ENCODE results near the gene CD300E. TPM values are rescaled to one million over a fixed set of nuclear protein-coding genes. Genes with fewer than 3 reads are reported as not detected.

Gene CD300E
- total RNA-seq, 1 experiment from 2014 or later = not detected

GRCh38 chr17:74563358-74563757 lies 60.2 kb downstream of the CD300E start:
- Mint-ChIP-seq H3K27me3 (ENCODE audit: insufficient read depth, unreplicated experiment) (peaks cover 32% of the 10 kb centered on the region), H3K36me3 (ENCODE audit: insufficient read depth, unreplicated experiment) (no peaks in the 10 kb centered on the region), H3K4me3 (ENCODE audit: unreplicated experiment) (no peak overlapping the region), H3K4me1 (ENCODE audit: low read depth, unreplicated experiment) (peaks cover 3% of the 10 kb centered on the region), H3K9me3 (ENCODE audit: unreplicated experiment) (peaks cover 16% of the 10 kb centered on the region), H3K27ac (ENCODE audit: unreplicated experiment) (no peak overlapping the region)
- POLR2A ChIA-PET = no interaction called here
- no peak for DNase-seq
- CTCF ChIA-PET = no interaction called here
- intact Hi-C loops (cut with micrococcal nuclease; ENCODE audit: unreplicated experiment) = no loop called here
- Histone ChIP-seq H3K9me3 (no peaks in the 10 kb centered on the region), H3K27me3 (replicated peaks; ENCODE audit: control insufficient read depth, insufficient read depth, low read length) (peaks cover 1% of the 10 kb centered on the region; the same call in 1 of the 2 replicates), H3K36me3 (ENCODE audit: control insufficient read depth, insufficient read depth, low read length) (no peaks in the 10 kb centered on the region), H3K4me1 (no peaks in the 10 kb centered on the region), H3K4me3 (ENCODE audit: low read depth, low read length) (no peak overlapping the region)
- BruUV-seq (replicated peaks) = no TSS peak
- no peak for TF ChIP-seq CTCF (IDR thresholded peaks at IDR 0.05; ENCODE audit: insufficient read depth in 1 of 2, low read depth in 1 of 2, low read length in 1 of 2, severe bottlenecking in 1 of 2, unreplicated experiment in 1 of 2)

GRCh38 chr17:74561586-74561985 lies 62.0 kb downstream of the CD300E start:
- Mint-ChIP-seq H3K9me3 (ENCODE audit: unreplicated experiment) (peaks cover 11% of the 10 kb centered on the region), H3K27me3 (ENCODE audit: insufficient read depth, unreplicated experiment) (peaks cover 29% of the 10 kb centered on the region), H3K4me3 (ENCODE audit: unreplicated experiment) (no peak overlapping the region), H3K27ac (ENCODE audit: unreplicated experiment) (no peak overlapping the region), H3K4me1 (ENCODE audit: low read depth, unreplicated experiment) (no peaks in the 10 kb centered on the region), H3K36me3 (ENCODE audit: insufficient read depth, unreplicated experiment) (no peaks in the 10 kb centered on the region)
- no peak for DNase-seq
- intact Hi-C loops (cut with micrococcal nuclease; ENCODE audit: unreplicated experiment) = no loop called here
- Histone ChIP-seq H3K4me1 (no peaks in the 10 kb centered on the region), H3K9me3 (no peaks in the 10 kb centered on the region), H3K27me3 (replicated peaks; ENCODE audit: control insufficient read depth, insufficient read depth, low read length) (peaks cover 1% of the 10 kb centered on the region; the same call in 1 of the 2 replicates), H3K4me3 (ENCODE audit: low read depth, low read length) (no peak overlapping the region), H3K36me3 (ENCODE audit: control insufficient read depth, insufficient read depth, low read length) (no peaks in the 10 kb centered on the region)
- no TSS peak for BruUV-seq (replicated peaks)
- CTCF ChIA-PET = no interaction called here
- POLR2A ChIA-PET = no interaction called here
- no peak for TF ChIP-seq CTCF (IDR thresholded peaks at IDR 0.05; ENCODE audit: insufficient read depth in 1 of 2, low read depth in 1 of 2, low read length in 1 of 2, severe bottlenecking in 1 of 2, unreplicated experiment in 1 of 2)

Other genes starting within 250 kb of the CD300E start
- 75.0 and 83.2 TPM in 2 replicates for gene GPRC5C, start 191.7 kb downstream of the CD300E start, total RNA-seq (2022)
- gene CD300A, start 157.1 kb downstream of the CD300E start, total RNA-seq (2022) = not detected in 2 replicates
- not detected in 2 replicates for gene CD300LB, start 92.3 kb downstream of the CD300E start, total RNA-seq (2022)
- gene CD300C, start 77.6 kb downstream of the CD300E start, total RNA-seq (2022) = not detected in 2 replicates
- gene CD300H, start 56.2 kb downstream of the CD300E start, total RNA-seq (2022) = not detected in 2 replicates
- not detected in 2 replicates for gene CD300LD, start 31.5 kb downstream of the CD300E start, total RNA-seq (2022)
- gene CD300LF, start 89.2 kb upstream of the CD300E start, total RNA-seq (2022) = 2.2 and 2.4 TPM in 2 replicates
- 12.3 and 14.8 TPM in 2 replicates for gene RAB37, start 113.5 kb upstream of the CD300E start, total RNA-seq (2022)
- 204 and 218 TPM in 2 replicates for gene NHERF1, start 124.9 kb upstream of the CD300E start, total RNA-seq (2022)
- 84.5 and 89.5 TPM in 2 replicates for gene NAT9, start 152.6 kb upstream of the CD300E start, total RNA-seq (2022)
- gene GRIN2C, start 236.1 kb upstream of the CD300E start, total RNA-seq (2022) = 4.8 and 5.2 TPM in 2 replicates
- gene FDXR, start 249.3 kb upstream of the CD300E start, total RNA-seq (2022) = 19.0 and 20.6 TPM in 2 replicates

All from Caco-2 (cell line).